A673 (cell line): ENCODE results near the gene CLHC1.

Experiments used
- CTCF ChIP-seq: fragments of 300-800, 200-600 bp; sonication (generic); conservative IDR thresholded peaks from 2 replicates; pipeline ENCODE4 v1.5.1; 2017; ENCODE audit warnings: low read depth, mild to moderate bottlenecking, antibody characterized with exemption, low read length, moderate library complexity, mixed read lengths
- EZH2 ChIP-seq: fragments of 200-600 bp; sonication (generic); IDR thresholded peaks from 2 replicates; pipeline ENCODE4 v1.6.1; 2017; ENCODE audit warnings: borderline replicate concordance, low read depth, mild to moderate bottlenecking, mixed read lengths, antibody characterized with exemption, low read length; ENCODE audit not compliant: poor library complexity, severe bottlenecking

GRCh38 chr2:55213822-55214221 is 18.3 kb downstream of the CLHC1 start:
- no peak for TF ChIP-seq EZH2
- no peak for TF ChIP-seq CTCF
